ENCODE results near the gene DSCAML1. TPM values are rescaled to one million over a fixed set of nuclear protein-coding genes. Genes with fewer than 3 reads are reported as not detected.

Gene DSCAML1
- total RNA-seq, 1 experiment from 2014 or later, result 0.59 TPM

- H3K36me3 ChIP-seq (replicated peaks; ENCODE audit: control insufficient read depth, insufficient read depth, low read length), result no peaks in the 10 kb centered on the region
- no peak overlapping the region for H3K4me3 ChIP-seq (ENCODE audit: insufficient read depth, low read depth, low read length)
- no peaks in the 10 kb centered on the region for H3K27me3 ChIP-seq (ENCODE audit: control insufficient read depth, insufficient read depth, low read length)
- no peak for DNase-seq
Observed at GRCh38 chr11:117435326-117435725, 361.7 kb downstream of the DSCAML1 start.

- Histone ChIP-seq H3K36me3 (replicated peaks; ENCODE audit: control insufficient read depth, insufficient read depth, low read length) (no peaks in the 10 kb centered on the region), H3K27me3 (ENCODE audit: control insufficient read depth, insufficient read depth, low read length) (no peaks in the 10 kb centered on the region), H3K4me3 (ENCODE audit: insufficient read depth, low read depth, low read length) (no peak overlapping the region)
- no peak for DNase-seq
Observed at GRCh38 chr11:117434481-117434880, 362.5 kb downstream of the DSCAML1 start.

GRCh38 chr11:117433717-117434116 lies 363.3 kb downstream of the DSCAML1 start:
- no peak overlapping the region for H3K4me3 ChIP-seq (ENCODE audit: insufficient read depth, low read depth, low read length)
- no peaks in the 10 kb centered on the region for H3K36me3 ChIP-seq (replicated peaks; ENCODE audit: control insufficient read depth, insufficient read depth, low read length)
- H3K27me3 ChIP-seq (ENCODE audit: control insufficient read depth, insufficient read depth, low read length), result no peaks in the 10 kb centered on the region

GRCh38 chr11:117431436-117431835 lies 365.6 kb downstream of the DSCAML1 start:
- Histone ChIP-seq H3K4me3 (ENCODE audit: insufficient read depth, low read depth, low read length) (no peak overlapping the region), H3K36me3 (replicated peaks; ENCODE audit: control insufficient read depth, insufficient read depth, low read length) (no peaks in the 10 kb centered on the region), H3K27me3 (ENCODE audit: control insufficient read depth, insufficient read depth, low read length) (no peaks in the 10 kb centered on the region)
- no peak for DNase-seq

More at GRCh38 chr11:117433717-117434116, 363.3 kb downstream of the DSCAML1 start:
- DNase-seq, result no peak

- no peak for DNase-seq
- no peak overlapping the region for H3K4me3 ChIP-seq (ENCODE audit: insufficient read depth, low read depth, low read length)
- H3K36me3 ChIP-seq (replicated peaks; ENCODE audit: control insufficient read depth, insufficient read depth, low read length), result no peaks in the 10 kb centered on the region
- no peaks in the 10 kb centered on the region for H3K27me3 ChIP-seq (ENCODE audit: control insufficient read depth, insufficient read depth, low read length)
Observed at GRCh38 chr11:117430293-117430955, 366.6 kb downstream of the DSCAML1 start.

- no peaks in the 10 kb centered on the region for H3K27me3 ChIP-seq (ENCODE audit: control insufficient read depth, insufficient read depth, low read length)
- no peak overlapping the region for H3K4me3 ChIP-seq (ENCODE audit: insufficient read depth, low read depth, low read length)
- no peaks in the 10 kb centered on the region for H3K36me3 ChIP-seq (replicated peaks; ENCODE audit: control insufficient read depth, insufficient read depth, low read length)
- DNase-seq, result no peak
Observed at GRCh38 chr11:117428856-117429229, 368.2 kb downstream of the DSCAML1 start.

- H3K4me3 ChIP-seq (ENCODE audit: insufficient read depth, low read depth, low read length), result no peak overlapping the region
- H3K27me3 ChIP-seq (ENCODE audit: control insufficient read depth, insufficient read depth, low read length), result no peaks in the 10 kb centered on the region
- DNase-seq, result peak; percentile 70
- H3K36me3 ChIP-seq (replicated peaks; ENCODE audit: control insufficient read depth, insufficient read depth, low read length), result no peaks in the 10 kb centered on the region
Observed at GRCh38 chr11:117428186-117428855, 368.7 kb downstream of the DSCAML1 start.

GRCh38 chr11:117427356-117427874 lies 369.6 kb downstream of the DSCAML1 start:
- Histone ChIP-seq H3K4me3 (ENCODE audit: insufficient read depth, low read depth, low read length) (no peak overlapping the region), H3K27me3 (ENCODE audit: control insufficient read depth, insufficient read depth, low read length) (no peaks in the 10 kb centered on the region), H3K36me3 (replicated peaks; ENCODE audit: control insufficient read depth, insufficient read depth, low read length) (no peaks in the 10 kb centered on the region)
- DNase-seq, result no peak

GRCh38 chr11:117426941-117427340 lies 370.1 kb downstream of the DSCAML1 start:
- DNase-seq, result no peak
- no peak overlapping the region for H3K4me3 ChIP-seq (ENCODE audit: insufficient read depth, low read depth, low read length)
- H3K36me3 ChIP-seq (replicated peaks; ENCODE audit: control insufficient read depth, insufficient read depth, low read length), result no peaks in the 10 kb centered on the region
- no peaks in the 10 kb centered on the region for H3K27me3 ChIP-seq (ENCODE audit: control insufficient read depth, insufficient read depth, low read length)

GRCh38 chr11:117426297-117426685 lies 370.7 kb downstream of the DSCAML1 start:
- Histone ChIP-seq H3K4me3 (ENCODE audit: insufficient read depth, low read depth, low read length) (no peak overlapping the region), H3K27me3 (ENCODE audit: control insufficient read depth, insufficient read depth, low read length) (no peaks in the 10 kb centered on the region), H3K36me3 (replicated peaks; ENCODE audit: control insufficient read depth, insufficient read depth, low read length) (no peaks in the 10 kb centered on the region)
- peak; percentile 92 for DNase-seq

GRCh38 chr11:117425679-117426296 lies 371.2 kb downstream of the DSCAML1 start:
- H3K36me3 ChIP-seq (replicated peaks; ENCODE audit: control insufficient read depth, insufficient read depth, low read length), result no peaks in the 10 kb centered on the region

GRCh38 chr11:117424781-117425180 lies 372.2 kb downstream of the DSCAML1 start:
- H3K4me3 ChIP-seq (ENCODE audit: insufficient read depth, low read depth, low read length), result no peak overlapping the region
- DNase-seq, result no peak
- H3K36me3 ChIP-seq (replicated peaks; ENCODE audit: control insufficient read depth, insufficient read depth, low read length), result no peaks in the 10 kb centered on the region
- H3K27me3 ChIP-seq (ENCODE audit: control insufficient read depth, insufficient read depth, low read length), result no peaks in the 10 kb centered on the region

More at GRCh38 chr11:117425679-117426296, 371.2 kb downstream of the DSCAML1 start:
- Histone ChIP-seq H3K4me3 (ENCODE audit: insufficient read depth, low read depth, low read length) (no peak overlapping the region), H3K27me3 (ENCODE audit: control insufficient read depth, insufficient read depth, low read length) (no peaks in the 10 kb centered on the region)
- DNase-seq, result peak; percentile 51

GRCh38 chr11:117423046-117423575 lies 373.9 kb downstream of the DSCAML1 start:
- H3K4me3 ChIP-seq (ENCODE audit: insufficient read depth, low read depth, low read length), result no peak overlapping the region
- no peak for DNase-seq

GRCh38 chr11:117421476-117421875 lies 375.5 kb downstream of the DSCAML1 start:
- Histone ChIP-seq H3K36me3 (replicated peaks; ENCODE audit: control insufficient read depth, insufficient read depth, low read length) (no peaks in the 10 kb centered on the region), H3K27me3 (ENCODE audit: control insufficient read depth, insufficient read depth, low read length) (no peaks in the 10 kb centered on the region), H3K4me3 (ENCODE audit: insufficient read depth, low read depth, low read length) (no peak overlapping the region)
- DNase-seq, result no peak

More at GRCh38 chr11:117423046-117423575, 373.9 kb downstream of the DSCAML1 start:
- Histone ChIP-seq H3K36me3 (replicated peaks; ENCODE audit: control insufficient read depth, insufficient read depth, low read length) (no peaks in the 10 kb centered on the region), H3K27me3 (ENCODE audit: control insufficient read depth, insufficient read depth, low read length) (no peaks in the 10 kb centered on the region)

- Histone ChIP-seq H3K36me3 (replicated peaks; ENCODE audit: control insufficient read depth, insufficient read depth, low read length) (no peaks in the 10 kb centered on the region), H3K27me3 (ENCODE audit: control insufficient read depth, insufficient read depth, low read length) (no peaks in the 10 kb centered on the region), H3K4me3 (ENCODE audit: insufficient read depth, low read depth, low read length) (no peak overlapping the region)
- DNase-seq, result no peak
Observed at GRCh38 chr11:117421041-117421440, 376.0 kb downstream of the DSCAML1 start.
